Activated T-cell treated with anti-CD3 and anti-CD28 coated beads, Interleukin-2, amount 50 U/mL, for 72 hours (primary cell): ENCODE data around the gene GABRA4. TPM values are rescaled to one million over a fixed set of nuclear protein-coding genes. Genes with fewer than 3 reads are reported as not detected.

Experiments
- ATAC-seq, 2 donors: fragments of 150-1000 bp; cut with Tn5 transposase; replicated peaks in 1 of 2; 2 replicates each; pipeline ENCODE4 v1.10.0; 2021; ENCODE audit warnings: moderate library complexity in 2 of 2, mild to moderate bottlenecking in 1 of 2
- DNase-seq, 2 donors: peaks; one replicate each; pipeline ENCODE4 v3.0.0; 2021 to 2022; ENCODE audit warnings: mixed read lengths in 1 of 2
- H3K27ac Mint-ChIP-seq: one replicate; pipeline ENCODE4 v1.8.0; 2022; ENCODE audit warnings: mild to moderate bottlenecking, moderate library complexity, mixed read lengths
- H3K27me3 Mint-ChIP-seq: one replicate; pipeline ENCODE4 v1.8.0; 2022; ENCODE audit warnings: low read depth, mixed read lengths
- H3K36me3 Mint-ChIP-seq, 2 donors: one replicate each; pipeline ENCODE4 v1.8.0; 2022; ENCODE audit warnings: mixed read lengths in 2 of 2, mild to moderate bottlenecking in 1 of 2; ENCODE audit not compliant: insufficient read depth in 2 of 2
- H3K4me1 Mint-ChIP-seq: one replicate; pipeline ENCODE4 v1.8.0; 2022; ENCODE audit warnings: low read depth, mixed read lengths
- H3K4me3 Mint-ChIP-seq, 2 donors: one replicate each; pipeline ENCODE4 v1.8.0; 2022; ENCODE audit warnings: mild to moderate bottlenecking in 2 of 2, mixed read lengths in 2 of 2, moderate library complexity in 2 of 2
- H3K9me3 Mint-ChIP-seq, 2 donors: one replicate each; pipeline ENCODE4 v1.8.0; 2022; ENCODE audit warnings: mixed read lengths in 2 of 2
- total RNA-seq, 2 donors: library from RNA; stranded (reverse); gene quantifications; one replicate each; pipeline ENCODE4 v1.2.3, GENCODE V29; 2022

The GABRA4 gene
- total RNA-seq, 2 donors from 2014 or later = not detected

DNA sequence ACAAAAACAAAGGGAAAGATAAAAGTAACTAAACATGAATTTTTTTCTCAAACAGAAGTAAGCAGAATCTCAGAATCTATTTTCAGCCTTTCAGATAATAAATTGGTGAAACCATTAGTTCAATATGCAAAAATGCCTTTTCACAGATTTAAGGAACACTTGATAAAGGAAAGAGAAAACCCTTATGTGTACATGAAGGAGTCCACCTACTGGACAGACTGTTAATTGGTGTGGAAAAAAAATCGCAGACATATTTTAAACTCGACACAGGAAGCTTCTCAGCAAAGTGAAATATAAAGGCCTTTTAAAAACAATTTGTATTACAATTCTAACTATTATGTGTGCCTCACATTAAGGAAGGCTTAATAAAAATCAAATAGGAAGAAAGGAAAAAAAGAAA, 106.7 kb downstream of the GABRA4 start:
- no peaks in the 10 kb centered on the region for H3K36me3 Mint-ChIP-seq
- no peaks in the 10 kb centered on the region for H3K9me3 Mint-ChIP-seq
- no peaks in the 10 kb centered on the region for H3K27me3 Mint-ChIP-seq
- no peak overlapping the region for H3K4me3 Mint-ChIP-seq
- H3K27ac Mint-ChIP-seq = no peak overlapping the region
- DNase-seq (no peak), ATAC-seq (no peak)
- no peaks in the 10 kb centered on the region for H3K4me1 Mint-ChIP-seq

- Mint-ChIP-seq H3K9me3 (peaks cover 0 to 1% of the 10 kb centered on the region in 2 donors), H3K4me1 (no peaks in the 10 kb centered on the region), H3K4me3 (no peak overlapping the region), H3K27me3 (no peaks in the 10 kb centered on the region), H3K36me3 (no peaks in the 10 kb centered on the region), H3K27ac (no peak overlapping the region)
- ATAC-seq (no peak), DNase-seq (no peak)
These were observed 114.7 kb downstream of the GABRA4 start for GRCh38 chr4:46878641-46879040.

DNA sequence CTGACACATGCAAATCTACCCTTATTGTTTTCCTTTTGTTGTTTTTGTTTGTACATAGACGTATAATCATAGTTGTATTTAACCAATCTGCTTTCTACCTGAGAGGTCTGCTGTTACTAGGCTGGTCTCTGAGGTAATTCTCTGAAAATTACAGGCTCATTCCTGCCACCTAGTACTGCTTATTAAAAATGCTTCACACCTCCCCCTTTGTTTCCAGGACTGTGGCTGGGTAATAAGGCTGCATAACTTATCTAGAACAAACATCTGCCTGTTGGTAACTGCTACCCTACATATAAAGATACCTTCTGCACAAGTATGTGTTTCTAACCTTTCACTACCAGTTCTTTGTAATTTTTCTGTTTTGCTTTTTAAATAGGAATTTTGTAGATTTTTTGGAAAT, 118.6 kb downstream of the GABRA4 start:
- no peaks in the 10 kb centered on the region for H3K4me1 Mint-ChIP-seq
- H3K4me3 Mint-ChIP-seq = no peak overlapping the region
- DNase-seq (no peak), ATAC-seq (no peak)
- peaks cover 0 to under 1% of the 10 kb centered on the region in 2 donors for H3K9me3 Mint-ChIP-seq
- H3K27ac Mint-ChIP-seq = no peak overlapping the region
- no peaks in the 10 kb centered on the region for H3K27me3 Mint-ChIP-seq
- no peaks in the 10 kb centered on the region for H3K36me3 Mint-ChIP-seq

DNA sequence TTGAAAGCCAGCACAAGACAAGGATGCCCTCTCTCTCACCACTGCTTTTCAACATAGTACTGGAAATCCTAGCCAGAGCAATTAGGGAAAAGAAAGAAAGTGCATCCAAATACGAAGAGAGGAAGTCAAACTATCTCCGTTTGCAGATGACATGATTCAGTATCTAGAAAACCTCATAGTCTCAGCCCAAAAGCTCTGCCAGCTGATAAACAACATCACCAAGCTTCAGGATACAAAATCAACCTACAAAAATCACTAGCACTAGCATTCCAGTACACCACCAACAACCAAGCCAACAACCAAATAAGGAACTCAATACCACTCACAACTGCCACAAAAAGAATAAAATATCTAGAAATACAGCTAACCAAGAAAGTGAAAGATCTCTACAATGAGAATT, 123.0 kb downstream of the GABRA4 start:
- H3K4me3 Mint-ChIP-seq = no peak overlapping the region
- H3K36me3 Mint-ChIP-seq = no peaks in the 10 kb centered on the region
- ATAC-seq (no peak), DNase-seq (no peak)
- H3K27ac Mint-ChIP-seq = no peak overlapping the region
- H3K9me3 Mint-ChIP-seq = no peaks in the 10 kb centered on the region
- H3K4me1 Mint-ChIP-seq = no peaks in the 10 kb centered on the region
- no peaks in the 10 kb centered on the region for H3K27me3 Mint-ChIP-seq

Other genes starting within 250 kb of the GABRA4 start
- not detected for gene COX7B2, start 84.3 kb downstream of the GABRA4 start, total RNA-seq
- gene GABRB1, start 38.0 kb upstream of the GABRA4 start, total RNA-seq = not detected